GM18907 (cell line): ENCODE measurements around the gene KCNN4.
"Not testable (repeated sequence)": the region's sequence is repeated elsewhere in the genome, so short reads cannot be mapped to it uniquely, and the experiment has no call there.

Source experiments
- ATAC-seq: cut with Tn5 transposase; IDR thresholded peaks from one replicate; pipeline ENCODE4 v1.9.1; 2021; ENCODE audit warnings: mild to moderate bottlenecking, moderate library complexity; ENCODE audit not compliant: unreplicated experiment

The KCNN4 gene

DNA sequence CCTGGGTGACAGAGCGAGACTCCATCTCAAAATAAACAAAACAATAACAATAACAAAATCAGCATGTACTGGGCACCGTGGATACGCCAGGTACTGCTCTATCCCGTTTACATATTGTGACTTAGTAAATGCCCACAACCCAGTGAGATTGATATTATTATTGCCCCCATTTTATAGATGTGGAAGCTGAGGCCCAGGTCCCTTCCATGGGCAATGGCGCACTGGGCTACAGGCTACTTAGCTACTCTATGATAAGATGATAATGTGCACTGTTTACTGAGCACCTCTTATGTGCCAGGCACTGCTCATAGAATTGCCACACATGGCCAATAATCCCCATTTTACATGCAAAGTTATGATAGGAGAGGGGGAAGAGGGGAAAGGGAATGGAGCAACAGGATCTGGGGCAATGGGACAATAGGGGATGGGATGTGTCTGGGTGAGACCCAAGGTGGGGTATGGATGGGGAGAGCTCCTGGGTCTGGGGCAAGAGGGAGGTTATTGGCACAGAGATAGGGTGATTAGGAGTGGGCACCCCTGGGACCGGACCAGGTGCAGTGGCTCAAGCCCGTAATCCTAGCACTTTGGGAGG lies 5.4 kb downstream of the KCNN4 start:
- ATAC-seq, result no peak

DNA sequence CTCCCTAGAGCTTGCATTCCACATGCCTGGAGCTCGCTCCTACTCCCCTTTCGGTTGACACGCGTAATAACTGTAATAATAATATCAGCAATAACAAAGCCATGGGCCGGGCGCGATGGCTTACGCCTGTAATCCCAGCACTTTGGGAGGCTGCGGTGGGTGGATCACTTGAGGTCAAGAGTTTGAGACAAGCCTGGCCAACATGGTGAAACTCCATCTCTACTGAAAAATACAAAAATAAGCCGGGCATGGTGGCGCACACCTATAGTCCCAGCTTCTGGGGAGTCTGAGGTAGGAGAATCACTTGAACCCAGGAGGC lies 5.9 kb downstream of the KCNN4 start:
- ATAC-seq, result not testable (repeated sequence)

DNA sequence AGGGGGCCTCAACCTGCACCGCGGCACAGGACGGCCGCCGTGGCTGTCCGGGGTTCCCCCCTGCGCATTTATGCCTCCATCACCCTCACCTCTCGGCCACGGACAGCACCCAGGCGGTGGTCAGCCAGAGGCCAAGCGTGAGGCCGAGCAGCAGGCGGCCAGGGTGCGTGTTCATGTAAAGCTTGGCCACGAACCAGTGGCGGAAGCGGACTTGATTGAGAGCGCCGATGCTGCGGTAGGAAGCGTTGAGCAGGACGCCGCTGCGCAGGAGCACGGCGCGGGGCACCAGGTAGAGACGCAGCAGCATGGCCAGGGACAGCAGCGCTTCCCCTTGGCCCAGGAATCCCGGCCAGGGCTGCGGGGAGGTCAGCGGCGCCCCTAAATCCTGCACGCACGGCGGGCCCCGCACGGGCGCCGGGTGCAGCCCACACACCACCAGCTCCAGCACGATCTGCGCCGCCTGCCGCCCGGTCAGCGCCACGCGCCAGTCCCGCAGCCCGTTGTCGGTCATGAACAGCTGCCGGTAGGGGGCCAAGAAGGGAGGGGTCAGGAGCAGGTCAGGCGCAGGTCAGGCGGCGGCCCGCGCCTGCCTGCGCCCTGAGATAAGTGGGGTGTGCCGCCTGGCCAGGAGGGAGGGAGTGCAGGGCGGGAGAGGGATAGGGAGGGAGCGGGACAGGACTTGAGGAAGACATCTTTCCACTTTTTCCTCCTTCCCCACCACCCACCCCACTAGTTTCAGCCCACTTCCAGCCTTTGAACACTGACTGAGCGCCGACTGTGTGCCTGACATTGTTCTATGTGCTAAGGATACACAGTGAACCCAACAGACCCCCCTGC lies 6.5 kb downstream of the KCNN4 start:
- ATAC-seq, result no peak

DNA sequence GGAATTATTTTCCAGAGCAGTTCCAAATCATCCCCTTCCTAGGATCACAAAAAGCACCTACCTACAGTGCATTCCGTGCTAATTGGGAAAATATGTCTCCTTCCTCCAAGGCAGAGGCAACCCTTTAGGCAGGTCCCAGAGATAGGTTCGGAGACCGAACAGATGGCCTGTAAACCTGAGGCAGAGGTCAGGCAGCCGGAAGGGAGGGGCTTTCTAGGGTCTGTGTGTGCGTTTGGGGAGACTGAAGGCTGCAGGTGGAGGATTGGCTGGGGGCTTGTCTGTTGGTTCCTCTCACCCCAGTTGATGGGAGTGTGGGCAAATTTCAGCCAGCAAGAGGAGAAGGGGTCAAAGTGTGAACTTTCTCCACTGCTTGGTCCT lies 7.1 kb downstream of the KCNN4 start:
- ATAC-seq, result no peak

DNA sequence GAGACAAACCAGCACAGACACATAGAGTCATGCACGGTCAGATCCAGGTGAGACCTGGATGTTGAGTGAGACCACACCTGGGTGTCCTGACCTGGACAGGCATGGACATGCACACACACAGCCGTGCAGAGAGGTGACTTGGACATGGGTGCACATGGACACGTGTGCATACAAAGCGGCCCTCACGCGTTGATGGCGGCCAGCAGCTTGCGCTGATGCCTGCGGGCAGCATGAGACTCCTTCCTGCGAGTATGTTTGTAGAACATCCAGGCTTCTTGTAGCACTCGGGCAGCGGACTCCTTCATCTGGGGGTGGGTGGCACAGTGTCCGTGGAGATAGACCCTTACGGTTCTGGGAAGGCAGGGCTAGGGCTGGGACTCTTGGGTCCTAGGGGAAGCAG lies 11.5 kb downstream of the KCNN4 start:
- ATAC-seq, result no peak

DNA sequence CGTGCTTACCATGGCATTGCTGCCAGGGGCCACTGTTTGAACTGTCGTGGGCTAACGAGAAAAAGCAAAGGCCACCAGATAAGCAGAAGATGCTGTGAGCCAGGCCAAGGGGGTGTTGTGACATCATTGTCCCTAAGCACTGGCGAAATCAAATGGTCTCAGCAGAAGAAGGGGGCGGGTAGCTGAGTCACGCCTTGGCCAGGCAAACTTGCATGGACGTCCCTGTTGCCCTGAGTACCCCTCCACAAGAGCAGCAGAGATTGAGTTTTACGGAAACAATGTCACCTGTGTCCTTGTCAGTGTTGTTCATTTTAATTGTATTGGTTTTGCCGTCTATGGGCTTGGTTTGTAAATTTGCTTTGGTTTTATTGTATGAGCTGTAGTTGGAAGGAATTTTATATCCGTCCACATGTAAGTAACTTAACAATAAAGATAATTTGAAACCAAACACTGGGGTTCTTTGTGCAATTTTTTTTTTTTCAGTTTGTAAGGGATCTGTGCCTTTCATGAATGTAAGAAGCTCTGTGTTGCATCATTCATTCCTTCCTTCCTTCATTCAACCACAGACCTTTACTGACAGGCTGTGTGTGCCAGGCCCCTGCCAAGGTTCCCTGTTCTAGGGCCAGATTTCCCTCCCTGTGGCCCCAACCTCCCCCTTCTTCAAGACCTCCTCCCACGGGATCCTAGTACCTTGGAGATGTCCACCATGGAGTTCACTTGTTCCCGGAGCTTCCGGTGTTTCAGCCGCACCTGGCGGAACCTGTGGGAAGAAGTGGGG lies 12.3 kb downstream of the KCNN4 start:
- ATAC-seq, result no peak

DNA sequence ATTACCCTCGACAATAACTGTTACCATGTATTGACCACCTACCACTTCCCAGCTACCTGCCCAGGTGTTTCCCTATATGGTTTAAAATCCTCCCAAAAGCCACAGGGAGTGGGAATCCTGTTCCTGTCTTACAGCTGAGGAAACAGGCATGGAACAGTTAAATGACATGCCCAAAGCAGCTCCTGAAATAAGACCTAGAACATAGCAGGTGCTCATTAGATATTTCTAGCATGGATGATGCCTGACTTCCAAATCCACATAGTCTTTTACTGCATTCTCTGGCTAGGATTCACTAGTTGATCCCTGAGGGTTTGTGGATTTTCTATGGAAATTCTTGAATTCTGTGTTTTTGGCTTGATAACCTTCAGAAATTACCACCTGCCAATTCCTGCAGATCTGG lies 13.0 kb downstream of the KCNN4 start:
- ATAC-seq, result no peak

DNA sequence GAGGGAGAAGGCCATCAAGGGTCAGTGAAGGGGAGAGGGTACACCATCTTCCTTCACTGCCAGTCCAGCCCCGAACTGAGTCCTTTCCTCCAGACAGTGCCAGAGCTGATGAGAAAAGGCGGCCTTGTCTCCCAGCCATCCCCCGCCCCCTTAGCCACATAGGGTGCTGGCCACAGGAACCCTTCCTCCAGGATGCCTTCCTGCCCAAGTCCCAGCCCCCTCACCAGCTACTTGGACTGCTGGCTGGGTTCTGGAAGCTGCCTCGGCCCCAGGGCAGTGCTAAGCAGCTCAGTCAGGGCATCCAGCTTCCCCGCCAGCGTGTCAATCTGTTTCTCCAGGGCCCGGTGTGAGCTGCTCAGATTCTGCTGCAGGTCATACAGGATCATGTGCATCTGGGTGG lies 13.5 kb downstream of the KCNN4 start:
- no peak for ATAC-seq

DNA sequence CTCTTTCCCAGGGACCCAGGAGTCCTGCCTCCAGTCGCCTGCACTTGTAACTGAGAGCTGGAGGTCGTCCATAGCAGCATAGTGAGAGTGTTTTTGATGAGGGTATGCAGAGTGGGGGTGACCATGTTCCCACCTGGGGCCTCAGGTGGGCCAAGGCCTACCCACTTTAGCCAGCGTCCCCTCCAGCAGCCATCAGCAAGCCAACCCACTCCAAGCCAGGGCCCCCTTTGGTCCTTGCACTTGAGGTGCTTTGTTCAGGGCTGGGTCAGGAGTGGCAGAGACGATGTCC lies 14.1 kb downstream of the KCNN4 start:
- ATAC-seq, result no peak

DNA sequence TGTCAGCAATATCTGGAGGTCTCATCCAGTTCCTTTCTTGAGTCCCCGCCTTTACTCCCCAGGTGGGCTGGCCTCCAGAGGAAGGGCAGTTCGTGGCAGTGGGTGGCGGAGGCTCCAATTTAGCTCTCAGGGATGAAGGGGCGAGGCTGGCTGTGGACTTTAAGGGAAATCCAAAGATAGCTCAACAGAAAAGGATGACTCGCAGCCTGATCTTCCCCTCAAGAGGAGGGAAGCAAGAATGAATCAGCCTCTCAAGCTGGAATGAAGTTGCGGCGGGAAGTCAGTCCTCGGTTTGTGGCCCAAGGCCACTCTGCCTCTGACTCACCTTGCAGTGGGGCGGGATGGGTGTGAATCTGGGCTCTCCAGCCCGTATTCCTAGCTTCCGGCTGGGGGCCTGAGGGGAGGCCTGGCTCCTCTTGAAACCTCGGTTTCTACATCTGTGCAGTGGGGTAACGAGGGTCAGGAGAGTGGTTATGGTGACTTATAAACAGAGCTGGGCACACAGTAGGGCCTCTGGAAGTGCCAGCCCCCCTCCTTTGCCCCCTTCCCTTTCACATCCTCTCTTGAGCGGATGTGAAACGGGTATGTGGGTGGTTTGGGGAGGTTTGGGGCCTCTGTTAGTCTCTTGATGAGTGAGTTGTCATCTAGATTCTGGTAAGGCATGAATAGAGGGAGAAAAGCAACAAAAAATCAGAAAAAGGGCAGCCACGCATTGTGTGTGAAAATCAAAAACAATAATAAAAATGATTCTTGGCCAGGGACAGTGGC lies 15.5 kb downstream of the KCNN4 start:
- ATAC-seq, result peak; percentile 71

DNA sequence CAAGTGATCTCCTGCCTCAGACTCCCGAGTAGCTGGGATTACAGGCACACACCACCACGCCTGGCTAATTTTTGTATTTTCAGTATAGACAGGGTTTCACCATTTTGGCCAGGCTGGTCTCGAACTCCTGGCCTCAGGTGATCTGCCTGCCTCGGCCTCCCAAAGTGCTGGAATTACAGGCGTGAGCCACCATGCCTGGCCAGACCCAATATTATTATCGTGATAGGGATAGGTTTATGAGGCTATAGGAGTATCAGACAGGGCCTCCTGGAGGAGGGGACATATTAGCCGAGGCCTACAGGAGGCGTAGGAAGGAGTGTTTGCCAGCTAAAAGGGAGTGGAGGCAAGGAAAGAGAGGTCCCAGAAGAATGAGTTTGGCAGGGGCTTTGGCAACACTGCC lies 16.1 kb downstream of the KCNN4 start:
- not testable (repeated sequence) for ATAC-seq

DNA sequence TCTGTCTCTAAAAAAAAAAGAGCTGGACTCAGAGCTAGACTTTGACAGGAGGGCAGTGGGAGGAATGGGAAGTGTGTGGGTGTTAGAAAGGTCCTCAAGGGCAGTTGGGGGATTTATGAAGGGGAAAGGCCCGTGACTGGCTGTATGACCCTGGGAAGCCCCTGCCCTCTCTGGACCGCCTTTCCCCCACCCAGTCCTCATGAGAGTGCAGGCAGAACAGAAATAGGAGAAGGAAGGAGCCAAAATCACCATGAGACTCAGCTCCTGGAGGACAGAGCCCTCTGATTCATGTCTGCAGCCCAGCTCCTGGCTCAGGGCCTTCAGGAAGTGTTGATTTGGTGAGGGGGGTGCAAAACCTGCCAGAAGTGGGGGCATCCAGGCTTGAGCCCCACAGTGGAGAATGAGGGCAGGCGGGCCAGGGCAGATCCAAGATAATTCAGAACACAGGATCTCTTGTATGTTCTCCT lies 17.3 kb downstream of the KCNN4 start:
- ATAC-seq, result no peak

DNA sequence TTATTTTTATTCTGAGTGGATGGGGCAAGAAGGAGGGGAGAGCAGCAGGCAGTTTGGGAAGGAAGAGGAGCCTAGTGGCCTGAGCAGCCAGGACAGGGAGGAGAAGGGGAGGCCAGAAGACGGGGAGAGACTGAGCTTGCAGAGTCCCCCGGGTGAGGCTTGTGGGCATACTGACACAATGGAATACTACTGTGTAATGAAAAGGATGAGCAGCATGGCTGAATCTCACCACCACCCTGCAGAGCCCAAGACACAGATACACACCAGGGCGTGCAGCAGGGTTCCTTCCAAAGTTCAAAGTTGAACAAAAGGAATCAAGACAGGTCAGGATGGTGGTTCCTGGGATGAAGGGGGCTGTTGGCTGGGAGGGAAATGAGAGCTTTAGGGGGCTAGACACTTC lies 18.0 kb downstream of the KCNN4 start:
- no peak for ATAC-seq

DNA sequence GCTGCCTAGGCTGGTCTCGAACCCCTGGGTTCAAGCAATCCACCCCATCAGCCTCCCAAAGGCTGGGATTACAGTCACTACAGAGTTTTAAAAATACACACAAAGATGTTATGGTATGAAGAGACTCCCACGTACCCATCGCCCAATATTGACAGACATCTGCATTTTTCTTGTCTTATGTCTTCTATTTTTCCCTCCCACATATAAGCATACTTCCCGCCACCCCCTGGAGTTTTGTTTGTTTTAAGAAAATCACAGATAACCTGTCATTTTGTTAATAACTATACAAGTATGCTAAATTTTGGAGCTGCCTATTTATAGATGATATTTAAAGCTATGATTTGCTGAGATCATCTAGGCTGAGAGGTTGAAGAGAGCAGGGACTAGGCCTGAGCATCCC lies 19.8 kb downstream of the KCNN4 start:
- no peak for ATAC-seq

DNA sequence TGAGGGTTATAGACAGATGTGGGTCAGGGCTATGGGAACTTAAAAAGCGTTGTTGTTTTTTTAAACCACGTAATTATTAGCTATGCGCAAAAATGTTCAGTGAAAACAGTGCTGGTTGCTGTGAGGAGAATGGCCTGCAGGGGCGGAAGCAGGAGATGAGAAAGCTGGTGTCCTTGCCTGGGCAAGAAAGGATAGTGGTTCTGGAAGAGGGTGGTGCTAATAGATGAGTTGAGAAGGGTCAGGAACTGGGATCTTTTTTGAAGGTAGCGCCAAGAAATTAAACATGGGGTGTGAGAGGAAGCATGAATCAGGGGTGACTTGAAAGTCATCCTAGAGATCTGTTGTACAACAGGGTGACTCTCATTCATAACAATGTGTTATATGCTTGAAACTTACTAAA lies 21.3 kb downstream of the KCNN4 start:
- ATAC-seq, result no peak

DNA sequence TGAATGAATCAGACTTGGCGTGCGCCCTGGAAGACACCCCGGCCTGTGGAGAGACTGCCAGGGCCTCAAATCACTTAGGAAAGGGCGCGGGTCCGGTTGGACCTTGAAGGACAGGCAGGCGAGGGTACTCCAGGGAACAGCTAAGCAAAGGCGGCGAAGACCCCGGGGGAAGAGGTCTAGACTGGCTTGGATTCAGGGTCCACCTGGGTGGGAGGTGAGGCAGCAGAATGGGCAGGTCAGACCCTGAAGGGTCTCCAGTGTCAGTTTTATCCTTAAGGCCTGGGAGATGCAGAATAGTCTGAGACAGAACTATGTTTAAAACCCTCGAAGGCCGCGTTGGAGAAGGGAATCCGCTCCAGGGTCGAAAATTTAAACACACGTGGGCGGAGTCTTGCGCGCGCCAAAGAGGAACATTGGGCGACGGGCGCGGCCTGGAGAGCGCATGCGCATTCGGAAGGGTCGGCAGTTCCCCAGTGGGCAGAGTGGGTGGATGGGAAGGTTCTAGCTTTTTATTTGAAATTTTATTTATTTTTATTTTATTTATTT lies 25.4 kb downstream of the KCNN4 start:
- peak; percentile 26 for ATAC-seq

DNA sequence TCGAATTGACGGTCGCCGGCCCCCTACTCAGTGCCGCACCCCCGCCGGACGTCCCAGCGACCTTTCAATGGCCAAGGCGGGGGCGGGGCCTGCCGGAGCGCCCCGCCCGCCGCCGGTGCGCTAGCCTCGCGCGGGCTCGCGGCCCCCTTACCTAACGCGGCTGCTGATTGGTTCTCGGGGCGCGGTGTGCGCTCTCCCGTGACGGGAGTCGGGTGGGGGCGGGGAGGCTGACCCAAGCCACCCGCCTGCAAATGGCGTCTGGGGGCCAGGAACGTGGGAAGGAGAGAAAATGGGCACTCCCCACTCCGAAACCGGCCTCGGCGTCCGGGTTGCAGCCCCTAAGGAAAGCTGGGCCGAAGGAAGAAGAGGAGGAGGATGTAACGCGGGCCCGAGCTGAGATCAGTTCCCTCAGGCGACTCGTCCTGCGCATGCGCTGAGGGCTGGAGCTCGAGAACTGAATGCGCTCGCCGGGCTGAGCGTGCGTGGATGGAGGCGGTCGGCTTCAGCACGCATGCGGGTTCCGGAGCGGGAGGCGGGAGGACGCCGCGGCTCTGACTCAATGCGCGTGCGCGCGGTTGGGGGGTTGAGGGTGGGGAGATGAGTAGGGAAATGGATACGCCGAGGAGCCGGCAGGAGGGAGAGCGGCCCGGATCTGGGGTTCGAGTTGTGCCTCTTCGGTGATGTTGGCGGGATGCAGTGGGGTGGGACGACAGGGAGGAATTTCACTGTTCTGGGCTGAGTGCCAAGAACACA lies 26.1 kb downstream of the KCNN4 start, which contains the start of gene SMG9:
Gene SMG9, minus strand, starts transcription at position 460 of the 753 bp plus-strand sequence. CDS start 4,221 bp downstream, outside the sequence.
- ATAC-seq, result peak; percentile 64

DNA sequence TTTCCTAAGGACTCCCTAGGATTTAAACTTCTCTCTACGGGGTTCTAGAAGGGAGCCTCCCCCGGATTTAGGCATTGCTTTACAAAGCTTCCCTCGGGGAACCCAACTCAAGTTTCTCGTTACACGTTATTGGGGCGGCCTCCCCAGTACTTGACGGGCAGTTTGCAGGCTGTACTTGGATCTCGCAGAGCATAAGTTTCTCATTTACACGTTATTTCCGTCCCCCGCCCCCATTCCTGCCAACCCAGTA lies 26.6 kb downstream of the KCNN4 start:
- ATAC-seq, result no peak

DNA sequence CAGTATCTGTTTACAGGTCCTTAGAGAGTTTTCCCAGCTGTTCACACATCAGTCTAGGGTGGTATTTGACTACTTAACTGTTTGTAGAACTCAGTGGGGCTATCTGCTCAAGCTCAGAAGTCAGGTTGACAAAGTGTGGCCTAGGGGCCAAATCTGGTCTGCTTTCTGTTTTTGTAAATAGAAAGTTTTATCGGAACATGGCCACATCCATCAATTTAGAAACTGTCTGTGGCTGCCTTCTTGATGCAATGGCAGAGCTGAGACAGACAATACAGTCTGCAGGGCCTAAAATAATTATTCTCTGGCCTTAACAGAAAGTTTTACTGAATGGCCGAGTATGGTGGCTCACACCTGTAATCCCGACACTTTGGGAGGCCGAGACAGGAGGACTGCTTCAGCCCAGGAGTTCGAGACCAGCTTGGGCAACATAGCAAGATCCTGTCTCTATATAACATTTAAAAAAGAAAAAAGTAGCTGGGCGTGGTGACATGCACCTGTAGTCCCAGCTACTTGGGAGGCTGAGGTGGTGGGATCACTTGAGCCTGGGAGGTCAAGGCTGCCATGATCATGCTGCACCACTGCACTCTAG lies 28.4 kb downstream of the KCNN4 start:
- no peak for ATAC-seq
